Smooth muscle cell (in vitro differentiated cells): Measurements from ENCODE around the gene CDH11. TPM values are rescaled to one million over a fixed set of nuclear protein-coding genes. Genes with fewer than 3 reads are reported as not detected.

Experiments
- DNase-seq: peaks from one replicate; lab custom pipeline; 2025; ENCODE audit not compliant: unreplicated experiment; lab: John Stamatoyannopoulos, UW
- H2AFZ ChIP-seq: fragments of 200-600 bp; sonication (generic); 2 replicates; pipeline ENCODE4 v1.6.0; 2016; ENCODE audit warnings: antibody characterized with exemption, low read depth, mild to moderate bottlenecking
- H3F3A ChIP-seq: fragments of 200-600 bp; sonication (generic); 2 replicates; pipeline ENCODE4 v1.6.0; 2017; ENCODE audit warnings: antibody characterized with exemption, low read depth
- H3K27ac ChIP-seq: fragments of 200-600 bp; sonication (generic); 2 replicates; pipeline ENCODE4 v1.5.1; 2016; ENCODE audit warnings: low read depth, mild to moderate bottlenecking
- H3K27me3 ChIP-seq: fragments of 200-600 bp; sonication (generic); 2 replicates; pipeline ENCODE4 v1.6.1; 2016; ENCODE audit warnings: low read depth, mild to moderate bottlenecking
- H3K36me3 ChIP-seq: fragments of 200-600 bp; sonication (generic); 2 replicates; pipeline ENCODE4 v1.5.1; 2016; ENCODE audit warnings: low read depth
- H3K4me1 ChIP-seq: fragments of 200-600 bp; sonication (generic); 2 replicates; pipeline ENCODE4 v1.5.1; 2016; ENCODE audit warnings: low read depth
- H3K4me2 ChIP-seq: fragments of 200-600 bp; sonication (generic); 2 replicates; pipeline ENCODE4 v1.6.0; 2016; ENCODE audit warnings: mild to moderate bottlenecking
- H3K4me3 ChIP-seq: fragments of 200-600 bp; sonication (generic); 2 replicates; pipeline ENCODE4 v1.5.1; 2016; ENCODE audit warnings: mild to moderate bottlenecking
- H3K79me2 ChIP-seq: fragments of 200-600 bp; sonication (generic); 2 replicates; pipeline ENCODE4 v1.6.0; 2016; ENCODE audit warnings: low read depth, mild to moderate bottlenecking
- H3K9ac ChIP-seq: fragments of 200-600 bp; sonication (generic); 2 replicates; pipeline ENCODE4 v1.6.0; 2016; ENCODE audit warnings: low read depth
- H3K9me3 ChIP-seq: fragments of 200-600 bp; sonication (generic); replicated peaks from 2 replicates; pipeline ENCODE4 v1.5.1; 2016; ENCODE audit warnings: low read depth
- H4K20me1 ChIP-seq: fragments of 200-600 bp; sonication (generic); 2 replicates; pipeline ENCODE4 v1.6.0; 2016; ENCODE audit warnings: low read depth
- WGBS: methylation state at CpG from one replicate; pipeline ENCODE4 v1.1.7; 2016; ENCODE audit warnings: low lambda C conversion rate; 5-methylcytosine and 5-hydroxymethylcytosine counted together
- polyA plus RNA-seq: library from polyadenylated mRNA; unstranded; fragments of >200 nt; fragmentation: Nextera tagmentation; extraction: Ambion mirVana; gene quantifications from 2 replicates; pipeline ENCODE4 v1.2.1, GENCODE V29; 2016
- total RNA-seq: library from RNA; depleted of rRNA; stranded (reverse); fragments of >200 nt; gene quantifications from 2 replicates; pipeline ENCODE4 v1.2.3, GENCODE V29; 2014
- TF ChIP-seq, protein P1 (sequence below): fragments of 200-600 bp; sonication (generic); IDR thresholded peaks from 2 replicates; pipeline ENCODE4 v1.5.1; 2017; ENCODE audit warnings: borderline replicate concordance, mild to moderate bottlenecking, antibody characterized with exemption; ENCODE audit not compliant: insufficient read depth, poor library complexity, severe bottlenecking

CDH11 gene
- total and polyA plus RNA-seq, 2 experiments from 2014 or later: 1,034 to 1,251 TPM

DNA sequence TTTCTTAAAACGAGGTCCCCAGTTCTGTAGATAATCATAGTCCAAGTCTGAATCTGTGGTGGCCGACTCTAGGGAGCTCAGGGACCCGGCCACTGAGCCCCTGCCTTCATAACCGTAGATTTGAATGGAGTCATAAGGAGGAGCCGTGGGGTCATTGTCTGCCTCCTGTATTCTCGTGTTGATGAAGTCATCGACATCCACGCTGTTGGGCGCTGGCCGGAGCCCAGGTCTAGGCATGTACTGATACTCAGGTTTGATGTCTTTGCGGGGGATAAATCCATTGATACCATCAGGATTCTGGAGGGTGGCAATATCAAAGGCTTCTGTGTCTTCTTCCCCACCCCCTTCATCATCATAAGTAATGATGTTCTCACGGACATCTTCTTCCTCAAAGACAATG lies 174.2 kb downstream of the CDH11 start:
- no peak overlapping the region for H3K4me3 ChIP-seq
- H2AFZ ChIP-seq: no peak overlapping the region
- H3K9ac ChIP-seq: no peak overlapping the region
- H4K20me1 ChIP-seq: peaks cover 15% of the 10 kb centered on the region
- H3K79me2 ChIP-seq: no peaks in the 10 kb centered on the region
- no peak for DNase-seq
- peaks cover 86% of the 10 kb centered on the region for H3F3A ChIP-seq
- H3K27ac ChIP-seq: peak overlapping the region; percentile 40
- 93% methylated on average over 12 of the region's 12 CpGs for WGBS
- H3K27me3 ChIP-seq: no peaks in the 10 kb centered on the region
- peaks cover under 1% of the 10 kb centered on the region for H3K4me1 ChIP-seq
- TF ChIP-seq, protein P1, sequence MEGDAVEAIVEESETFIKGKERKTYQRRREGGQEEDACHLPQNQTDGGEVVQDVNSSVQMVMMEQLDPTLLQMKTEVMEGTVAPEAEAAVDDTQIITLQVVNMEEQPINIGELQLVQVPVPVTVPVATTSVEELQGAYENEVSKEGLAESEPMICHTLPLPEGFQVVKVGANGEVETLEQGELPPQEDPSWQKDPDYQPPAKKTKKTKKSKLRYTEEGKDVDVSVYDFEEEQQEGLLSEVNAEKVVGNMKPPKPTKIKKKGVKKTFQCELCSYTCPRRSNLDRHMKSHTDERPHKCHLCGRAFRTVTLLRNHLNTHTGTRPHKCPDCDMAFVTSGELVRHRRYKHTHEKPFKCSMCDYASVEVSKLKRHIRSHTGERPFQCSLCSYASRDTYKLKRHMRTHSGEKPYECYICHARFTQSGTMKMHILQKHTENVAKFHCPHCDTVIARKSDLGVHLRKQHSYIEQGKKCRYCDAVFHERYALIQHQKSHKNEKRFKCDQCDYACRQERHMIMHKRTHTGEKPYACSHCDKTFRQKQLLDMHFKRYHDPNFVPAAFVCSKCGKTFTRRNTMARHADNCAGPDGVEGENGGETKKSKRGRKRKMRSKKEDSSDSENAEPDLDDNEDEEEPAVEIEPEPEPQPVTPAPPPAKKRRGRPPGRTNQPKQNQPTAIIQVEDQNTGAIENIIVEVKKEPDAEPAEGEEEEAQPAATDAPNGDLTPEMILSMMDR: no peak
- H3K4me2 ChIP-seq: no peak overlapping the region
- H3K36me3 ChIP-seq: peaks cover 31% of the 10 kb centered on the region
- no peaks in the 10 kb centered on the region for H3K9me3 ChIP-seq

- TF ChIP-seq, protein P1: no peak
- no peak overlapping the region for H2AFZ ChIP-seq
These were observed 188.0 kb downstream of the CDH11 start for GRCh38 chr16:64933885-64934284.

GRCh38 chr16:64926476-64926875 lies 195.4 kb downstream of the CDH11 start:
- 98% methylated on average over 4 of the region's 4 CpGs for WGBS
- no peak overlapping the region for H3K27ac ChIP-seq
- H3K9me3 ChIP-seq: peaks cover 14% of the 10 kb centered on the region
- H4K20me1 ChIP-seq: no peaks in the 10 kb centered on the region
- no peak overlapping the region for H3K4me3 ChIP-seq
- no peak overlapping the region for H2AFZ ChIP-seq
- no peak overlapping the region for H3K4me2 ChIP-seq
- H3K9ac ChIP-seq: no peak overlapping the region
- no peaks in the 10 kb centered on the region for H3K4me1 ChIP-seq
- TF ChIP-seq, protein P1: no peak
- H3K27me3 ChIP-seq: no peaks in the 10 kb centered on the region
- no peaks in the 10 kb centered on the region for H3K36me3 ChIP-seq
- no peak for DNase-seq
- H3K79me2 ChIP-seq: no peaks in the 10 kb centered on the region
- H3F3A ChIP-seq: no peaks in the 10 kb centered on the region

More at GRCh38 chr16:64933885-64934284, 188.0 kb downstream of the CDH11 start:
- Histone ChIP-seq H4K20me1 (no peaks in the 10 kb centered on the region), H3K9ac (no peak overlapping the region), H3K9me3 (no peaks in the 10 kb centered on the region), H3K4me1 (no peaks in the 10 kb centered on the region), H3K79me2 (no peaks in the 10 kb centered on the region), H3K27me3 (no peaks in the 10 kb centered on the region), H3K4me2 (no peak overlapping the region), H3F3A (no peaks in the 10 kb centered on the region), H3K36me3 (no peaks in the 10 kb centered on the region), H3K4me3 (no peak overlapping the region), H3K27ac (no peak overlapping the region)
- 83% methylated on average over 2 of the region's 2 CpGs for WGBS
- DNase-seq: no peak

- H3K4me1 ChIP-seq: no peaks in the 10 kb centered on the region
- no peaks in the 10 kb centered on the region for H3K79me2 ChIP-seq
- H3K36me3 ChIP-seq: no peaks in the 10 kb centered on the region
- peak overlapping the region; percentile 10 for H3K27ac ChIP-seq
- no peak overlapping the region for H3K4me3 ChIP-seq
- no peaks in the 10 kb centered on the region for H4K20me1 ChIP-seq
- DNase-seq: no peak
- peaks cover 14% of the 10 kb centered on the region for H3K9me3 ChIP-seq
- H3F3A ChIP-seq: peaks cover 6% of the 10 kb centered on the region
- H3K27me3 ChIP-seq: no peaks in the 10 kb centered on the region
- TF ChIP-seq, protein P1: no peak
- H2AFZ ChIP-seq: no peak overlapping the region
- no peak overlapping the region for H3K4me2 ChIP-seq
- no peak overlapping the region for H3K9ac ChIP-seq
These were observed 196.7 kb downstream of the CDH11 start for GRCh38 chr16:64925166-64925565.
